Prostate gland (tissue), 2 donors: Measurements from ENCODE around the gene NMNAT2.

Source experiments
- POLR2A ChIP-seq: fragments of 450-650 bp; IDR thresholded peaks from one replicate; pipeline ENCODE4 v1.6.1; 2016; ENCODE audit warnings: antibody characterized with exemption, mild to moderate bottlenecking
- POLR2AphosphoS5 ChIP-seq: sonication (generic); formaldehyde crosslinking; IDR thresholded peaks from one replicate; pipeline ENCODE4 v1.6.1; 2017; ENCODE audit warnings: antibody characterized with exemption
- TF ChIP-seq, protein P1 (sequence below), 4 experiments: fragments of 200-600 bp in 2 of 4; fragments of 450-650 bp in 2 of 4; sonication (generic) in 2 of 4; IDR thresholded peaks; 1 replicate in 3 of 4; 2 replicates in 1 of 4; pipeline ENCODE4 v1.5.1; 2016 to 2019; ENCODE audit warnings: antibody characterized with exemption in 4 of 4, mild to moderate bottlenecking in 2 of 4, moderate library complexity in 2 of 4

DNA sequence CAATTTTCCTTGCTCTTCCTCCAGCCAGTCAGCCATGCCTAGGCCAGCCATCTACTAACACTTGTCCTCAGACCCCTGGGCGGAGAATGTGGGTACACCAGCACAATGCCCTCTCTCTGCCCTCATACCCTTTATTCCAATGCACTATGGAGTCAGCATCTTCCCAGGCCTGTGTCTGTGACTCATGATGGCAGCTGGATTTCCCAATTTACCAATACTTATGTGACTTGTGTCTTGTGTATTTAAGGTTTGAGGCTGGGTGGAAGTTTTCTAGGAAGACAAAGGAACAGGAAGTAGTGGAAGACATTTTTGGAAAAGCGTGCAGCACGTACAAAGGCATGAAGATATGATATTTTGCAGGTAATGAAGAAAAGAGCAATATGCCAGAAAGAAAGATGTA lies 114.3 kb downstream of the NMNAT2 start:
- TF ChIP-seq, protein P1, sequence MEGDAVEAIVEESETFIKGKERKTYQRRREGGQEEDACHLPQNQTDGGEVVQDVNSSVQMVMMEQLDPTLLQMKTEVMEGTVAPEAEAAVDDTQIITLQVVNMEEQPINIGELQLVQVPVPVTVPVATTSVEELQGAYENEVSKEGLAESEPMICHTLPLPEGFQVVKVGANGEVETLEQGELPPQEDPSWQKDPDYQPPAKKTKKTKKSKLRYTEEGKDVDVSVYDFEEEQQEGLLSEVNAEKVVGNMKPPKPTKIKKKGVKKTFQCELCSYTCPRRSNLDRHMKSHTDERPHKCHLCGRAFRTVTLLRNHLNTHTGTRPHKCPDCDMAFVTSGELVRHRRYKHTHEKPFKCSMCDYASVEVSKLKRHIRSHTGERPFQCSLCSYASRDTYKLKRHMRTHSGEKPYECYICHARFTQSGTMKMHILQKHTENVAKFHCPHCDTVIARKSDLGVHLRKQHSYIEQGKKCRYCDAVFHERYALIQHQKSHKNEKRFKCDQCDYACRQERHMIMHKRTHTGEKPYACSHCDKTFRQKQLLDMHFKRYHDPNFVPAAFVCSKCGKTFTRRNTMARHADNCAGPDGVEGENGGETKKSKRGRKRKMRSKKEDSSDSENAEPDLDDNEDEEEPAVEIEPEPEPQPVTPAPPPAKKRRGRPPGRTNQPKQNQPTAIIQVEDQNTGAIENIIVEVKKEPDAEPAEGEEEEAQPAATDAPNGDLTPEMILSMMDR (IDR thresholded peaks at IDR 0.05), result no peak
- TF ChIP-seq POLR2AphosphoS5 (no peak), POLR2A (no peak)
